Immature natural killer cell (primary cell): ENCODE data around the gene MIPEP. TPM values are rescaled to one million over a fixed set of nuclear protein-coding genes. Genes with fewer than 3 reads are reported as not detected.
A peak's percentile ranks its signal among the peaks of the same experiment; 100 is the strongest.

Experiments used
- DNase-seq, 3 donors: peaks; one replicate each; pipeline ENCODE4 v3.0.0; 2022; ENCODE audit warnings: mixed read lengths in 1 of 3
- H3K27ac Mint-ChIP-seq, 6 donors: one replicate each; pipeline ENCODE4 v1.8.0; 2020; ENCODE audit warnings: mixed read lengths in 6 of 6, mild to moderate bottlenecking in 5 of 6, inconsistent platforms in 4 of 6, moderate library complexity in 3 of 6
- H3K27me3 Mint-ChIP-seq, 3 donors: one replicate each; pipeline ENCODE4 v1.8.0; 2020 to 2021; ENCODE audit warnings: low read depth in 3 of 3, mild to moderate bottlenecking in 3 of 3, mixed read lengths in 3 of 3, moderate library complexity in 3 of 3, inconsistent platforms in 1 of 3
- H3K36me3 Mint-ChIP-seq, 3 donors: one replicate each; pipeline ENCODE4 v1.8.0; 2020; ENCODE audit warnings: mixed read lengths in 3 of 3, inconsistent platforms in 2 of 3, mild to moderate bottlenecking in 2 of 3
- H3K4me1 Mint-ChIP-seq, 2 donors: one replicate each; pipeline ENCODE4 v1.8.0; 2020; ENCODE audit warnings: inconsistent platforms in 2 of 2, mild to moderate bottlenecking in 2 of 2, mixed read lengths in 2 of 2, moderate library complexity in 1 of 2
- H3K4me3 Mint-ChIP-seq, 5 donors: one replicate each; pipeline ENCODE4 v1.8.0; 2020; ENCODE audit warnings: mild to moderate bottlenecking in 5 of 5, mixed read lengths in 5 of 5, inconsistent platforms in 3 of 5, moderate library complexity in 3 of 5
- H3K9me3 Mint-ChIP-seq, 6 donors: one replicate each; pipeline ENCODE4 v1.8.0; 2020; ENCODE audit warnings: mild to moderate bottlenecking in 6 of 6, mixed read lengths in 6 of 6, inconsistent platforms in 4 of 6, moderate library complexity in 3 of 6
- polyA plus RNA-seq, 3 donors: library from polyadenylated mRNA; unstranded; fragments of 300-500 nt; fragmentation: Illumina TruSeq; gene quantifications; one replicate each; pipeline ENCODE4 v1.2.3, GENCODE V29; 2021

MIPEP gene
- polyA plus RNA-seq, 3 donors from 2014 or later: 9.3 to 20.5 (median 14.3) TPM

DNA sequence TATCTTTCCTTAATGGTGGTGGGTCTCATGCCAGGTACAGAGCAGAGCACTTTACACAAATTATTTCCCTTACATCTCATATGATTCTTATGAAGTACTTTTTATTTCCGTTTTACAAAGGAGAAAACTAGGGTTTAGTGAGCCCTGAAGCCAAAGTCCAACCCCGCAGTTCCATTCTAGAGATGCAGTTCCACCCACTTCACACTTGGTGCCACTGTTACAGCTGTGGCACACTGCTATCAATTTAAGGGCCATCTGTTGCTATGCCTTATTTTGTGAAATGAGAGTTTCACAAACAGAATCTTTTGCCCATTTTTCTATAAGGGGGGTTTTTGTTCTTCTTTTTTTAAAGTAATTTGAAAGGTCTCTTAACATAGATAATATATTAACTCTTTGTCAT is 12.9 kb downstream of the MIPEP start:
- Mint-ChIP-seq H3K27me3 (peaks cover 0 to 1% (median 1%) of the 10 kb centered on the region in 3 donors), H3K9me3 (no peaks in the 10 kb centered on the region), H3K4me3 (no peak overlapping the region), H3K36me3 (peaks cover 4 to 20% (median 15%) of the 10 kb centered on the region in 3 donors), H3K4me1 (no peaks in the 10 kb centered on the region), H3K27ac (no peak overlapping the region)
- no peak for DNase-seq

DNA sequence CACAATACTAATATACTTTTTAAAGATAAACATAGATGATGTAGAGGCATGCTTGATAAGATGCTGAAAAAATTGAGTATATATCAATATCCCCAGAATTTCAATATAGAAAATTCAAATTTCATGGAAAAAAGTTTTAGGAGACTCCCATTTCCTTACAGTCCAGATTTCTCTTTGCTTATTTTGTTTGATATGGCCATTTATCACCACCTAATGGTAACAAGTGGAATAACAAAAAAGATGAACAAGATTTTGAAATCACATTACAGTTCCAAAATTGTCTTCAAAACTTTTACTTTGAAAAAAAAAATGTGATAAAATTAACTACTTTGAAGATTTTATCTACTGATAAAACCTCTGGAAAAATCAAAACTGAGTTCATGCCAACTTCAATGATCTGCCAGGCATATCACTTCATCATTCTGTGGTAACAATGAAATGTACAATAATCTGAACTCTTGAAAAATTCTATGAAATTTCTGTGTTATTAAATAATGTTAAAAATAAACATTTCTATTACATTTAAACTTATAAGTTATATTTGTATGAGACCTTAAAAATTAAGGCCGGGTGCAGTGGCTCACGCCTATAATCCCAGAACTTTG is 17.5 kb downstream of the MIPEP start:
- Mint-ChIP-seq H3K27me3 (peaks cover 0 to 1% (median 0%) of the 10 kb centered on the region in 3 donors), H3K4me1 (no peaks in the 10 kb centered on the region), H3K9me3 (no peaks in the 10 kb centered on the region), H3K4me3 (no peak overlapping the region), H3K27ac (no peak overlapping the region), H3K36me3 (peaks cover 0 to 10% (median 8%) of the 10 kb centered on the region in 3 donors)
- peak; percentile 11 to 26 (median 12) for DNase-seq

DNA sequence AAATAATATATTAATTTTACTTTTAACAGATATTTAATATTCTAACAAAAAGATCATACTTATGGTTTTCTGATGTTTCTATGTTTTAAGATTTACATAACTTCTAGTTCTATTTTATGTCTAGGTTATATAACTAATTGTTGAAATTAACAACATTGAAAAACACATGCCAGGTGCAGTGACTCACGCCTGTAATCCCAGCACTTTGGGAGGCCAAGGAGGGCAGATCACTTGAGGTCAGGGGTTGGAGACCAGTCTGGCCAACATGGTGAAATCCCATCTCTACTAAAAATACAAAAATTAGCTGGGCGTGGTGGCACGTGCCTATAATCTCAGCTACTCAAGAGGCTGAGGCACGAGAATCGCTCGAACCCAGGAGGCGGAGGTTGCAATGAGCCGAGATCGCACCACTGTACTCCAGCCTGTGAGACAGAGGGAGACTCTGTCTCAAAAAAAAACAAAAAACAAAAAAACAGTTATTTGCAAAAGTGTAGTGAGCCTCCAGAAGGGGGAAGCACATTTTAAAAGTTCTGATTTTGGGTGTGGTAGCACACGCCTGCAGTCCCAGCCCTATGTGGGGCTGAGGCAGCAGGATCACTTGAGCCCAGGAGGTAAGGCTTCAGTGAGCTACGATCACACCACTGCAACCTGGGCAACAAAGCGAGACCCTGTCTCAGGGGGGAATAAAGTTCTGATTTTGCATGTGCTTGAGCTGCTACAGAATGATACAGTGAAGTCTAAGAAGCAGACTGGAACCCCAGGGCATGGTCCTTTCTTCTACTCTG is 18.7 kb downstream of the MIPEP start:
- Mint-ChIP-seq H3K4me3 (no peak overlapping the region), H3K4me1 (peaks cover 0 to 1% of the 10 kb centered on the region in 2 donors), H3K27ac (no peak overlapping the region), H3K9me3 (no peaks in the 10 kb centered on the region), H3K36me3 (peaks cover 3 to 14% (median 3%) of the 10 kb centered on the region in 3 donors), H3K27me3 (peaks cover 0 to 1% (median 0%) of the 10 kb centered on the region in 3 donors)
- no peak for DNase-seq

DNA sequence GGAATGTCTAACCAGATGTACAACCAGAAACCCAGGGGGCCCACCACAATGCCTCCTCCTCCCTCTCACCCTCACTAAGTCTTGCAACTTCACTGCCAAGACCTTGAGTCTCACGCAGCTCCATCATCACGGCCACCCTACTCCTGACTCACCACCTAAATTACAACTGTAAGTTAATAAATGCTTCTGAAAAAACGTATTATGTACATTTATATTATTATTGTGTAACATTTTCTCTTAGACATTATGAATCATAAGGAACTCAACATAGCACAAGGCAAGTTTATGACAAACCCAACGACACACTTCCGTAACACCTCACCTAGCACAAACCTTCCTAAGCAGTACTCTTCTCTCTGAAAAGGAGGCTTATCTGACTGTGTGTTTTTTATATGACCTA is 20.7 kb downstream of the MIPEP start:
- no peaks in the 10 kb centered on the region for H3K9me3 Mint-ChIP-seq
- no peak for DNase-seq
- no peak overlapping the region for H3K27ac Mint-ChIP-seq
- H3K4me1 Mint-ChIP-seq: peaks cover 3 to 6% of the 10 kb centered on the region in 2 donors
- H3K4me3 Mint-ChIP-seq: no peak overlapping the region
- H3K36me3 Mint-ChIP-seq: peaks cover 3 to 12% (median 3%) of the 10 kb centered on the region in 3 donors
- no peaks in the 10 kb centered on the region for H3K27me3 Mint-ChIP-seq

DNA sequence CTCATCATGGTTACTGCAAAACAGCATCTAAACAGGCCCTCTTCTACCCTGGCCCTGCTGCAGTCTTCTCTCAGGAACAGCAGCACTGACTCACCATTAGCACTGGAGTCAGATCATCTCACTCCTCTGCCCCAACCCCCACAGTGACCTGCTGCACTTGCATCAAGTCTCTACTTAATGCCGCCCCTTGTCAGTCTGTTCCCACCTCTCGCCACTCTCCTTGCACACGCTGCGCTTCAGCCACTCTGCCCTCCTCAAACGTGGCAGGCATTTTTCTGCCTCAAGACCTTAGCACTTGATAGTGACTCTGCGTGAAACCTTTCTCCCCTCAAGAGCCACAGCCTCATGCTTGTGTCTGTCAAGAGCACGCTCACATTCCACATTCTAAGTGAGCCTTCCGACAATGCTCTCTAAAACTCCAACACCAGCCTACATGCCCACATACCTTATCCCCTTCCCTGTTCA is 22.1 kb downstream of the MIPEP start:
- no peak for DNase-seq
- Mint-ChIP-seq H3K36me3 (peaks cover 3 to 4% (median 3%) of the 10 kb centered on the region in 3 donors), H3K4me3 (no peak overlapping the region), H3K27ac (no peak overlapping the region), H3K27me3 (no peaks in the 10 kb centered on the region), H3K9me3 (no peaks in the 10 kb centered on the region), H3K4me1 (peaks cover 3 to 6% of the 10 kb centered on the region in 2 donors)

DNA sequence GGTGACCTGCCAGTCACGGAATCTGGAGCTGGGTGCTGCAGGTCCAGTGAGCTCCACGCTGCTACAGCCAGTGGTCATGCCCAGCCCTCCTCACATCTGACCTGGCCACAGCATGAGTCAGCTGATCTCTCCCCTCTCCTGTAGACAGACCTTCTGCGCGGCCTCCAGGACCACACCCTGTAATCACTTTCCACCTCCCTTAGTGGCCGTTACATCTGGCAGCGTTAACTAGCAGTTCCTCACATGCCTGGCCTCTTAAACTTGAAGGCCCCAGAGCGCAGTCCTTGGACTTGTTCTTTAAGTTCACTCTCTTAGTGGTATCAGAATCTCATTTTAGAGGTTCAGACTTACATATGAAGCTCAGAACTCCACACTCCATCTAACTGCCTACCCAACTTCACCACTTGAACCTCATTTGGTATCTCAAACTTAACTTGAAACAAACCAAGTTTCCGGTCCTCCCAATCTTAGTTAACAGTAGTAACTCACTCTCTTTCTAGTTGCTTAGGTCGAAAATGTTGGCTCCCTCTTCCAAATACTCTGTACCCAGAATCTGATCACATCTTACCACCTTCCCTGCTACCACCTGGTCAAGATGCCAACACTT is 22.7 kb downstream of the MIPEP start:
- no peaks in the 10 kb centered on the region for H3K27me3 Mint-ChIP-seq
- no peak overlapping the region for H3K27ac Mint-ChIP-seq
- H3K4me3 Mint-ChIP-seq: no peak overlapping the region
- no peak for DNase-seq
- H3K36me3 Mint-ChIP-seq: peaks cover 6 to 8% (median 8%) of the 10 kb centered on the region in 3 donors
- no peaks in the 10 kb centered on the region for H3K9me3 Mint-ChIP-seq
- peaks cover 3 to 6% of the 10 kb centered on the region in 2 donors for H3K4me1 Mint-ChIP-seq

DNA sequence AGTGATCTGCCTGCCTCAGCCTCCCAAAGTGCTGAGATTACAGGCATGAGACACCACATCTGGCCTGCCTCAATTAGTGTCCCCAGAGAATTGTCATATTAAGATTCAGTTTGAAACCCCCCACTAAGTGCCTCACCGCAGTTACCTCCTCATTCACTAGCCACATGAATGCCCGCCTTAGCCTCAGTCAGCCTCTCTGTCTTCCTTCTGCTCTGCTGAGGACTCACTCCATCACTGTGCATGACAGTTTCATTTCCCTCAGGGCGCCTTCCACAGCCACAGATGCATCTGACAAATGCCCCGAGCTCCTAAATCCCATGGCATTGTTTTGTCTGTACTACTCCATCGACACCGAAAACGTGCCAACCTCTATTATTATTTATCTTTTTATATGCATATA is 23.3 kb downstream of the MIPEP start:
- H3K27me3 Mint-ChIP-seq: no peaks in the 10 kb centered on the region

DNA sequence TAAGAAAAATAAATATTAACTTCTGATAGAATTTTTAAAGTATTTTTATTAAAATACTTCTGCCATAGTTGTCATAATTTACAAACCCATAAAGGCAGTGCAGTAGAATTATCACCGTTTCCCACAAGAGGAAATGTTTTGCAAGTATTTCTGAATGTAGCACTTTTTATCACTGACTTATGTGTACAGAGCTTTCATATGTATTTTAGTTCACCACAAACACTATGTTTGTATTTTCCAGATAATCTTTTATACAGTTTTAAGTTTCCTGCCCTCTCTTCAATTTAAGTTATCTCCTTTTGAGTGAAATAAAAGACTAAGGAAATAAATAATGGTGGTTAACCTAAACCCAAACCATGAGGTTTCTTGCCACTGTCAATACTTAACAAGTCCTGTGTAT is 24.2 kb downstream of the MIPEP start:
- Mint-ChIP-seq H3K4me3 (no peak overlapping the region), H3K27ac (no peak overlapping the region)

More for the DNA sequence above, 23.3 kb downstream of the MIPEP start:
- Mint-ChIP-seq H3K9me3 (no peaks in the 10 kb centered on the region), H3K4me1 (peaks cover 3 to 6% of the 10 kb centered on the region in 2 donors), H3K4me3 (peak overlapping the region in 1 of 5 donors; percentile 47), H3K27ac (peak overlapping the region in 2 of 6 donors; percentile 15 to 55), H3K36me3 (peaks cover 8 to 11% (median 10%) of the 10 kb centered on the region in 3 donors)
- DNase-seq: no peak

DNA sequence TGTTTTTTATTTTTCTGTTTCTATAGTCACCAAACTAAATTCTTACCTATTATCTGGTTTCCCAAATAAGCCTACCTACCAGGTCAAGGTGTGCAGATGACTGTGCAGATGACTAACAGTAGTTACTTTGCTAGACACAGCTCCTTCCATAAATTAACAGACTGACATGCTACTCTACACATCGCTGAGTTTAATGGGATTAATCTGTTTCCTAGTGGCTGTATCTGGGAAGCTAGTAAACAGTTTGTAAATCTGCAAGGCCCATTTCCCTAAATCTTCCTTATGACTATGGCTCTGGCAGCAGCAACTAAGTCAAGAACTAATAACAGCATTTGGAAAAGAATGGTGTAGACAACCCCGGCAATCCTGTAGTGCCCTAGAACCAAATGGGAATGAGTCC is 27.9 kb downstream of the MIPEP start:
- Mint-ChIP-seq H3K4me3 (no peak overlapping the region), H3K27ac (no peak overlapping the region), H3K4me1 (peaks cover 3 to 6% of the 10 kb centered on the region in 2 donors), H3K27me3 (no peaks in the 10 kb centered on the region), H3K9me3 (no peaks in the 10 kb centered on the region), H3K36me3 (peaks cover 11 to 33% (median 23%) of the 10 kb centered on the region in 3 donors)
- no peak for DNase-seq

More for the DNA sequence above, 24.2 kb downstream of the MIPEP start:
- DNase-seq: no peak
- Mint-ChIP-seq H3K9me3 (no peaks in the 10 kb centered on the region), H3K27me3 (no peaks in the 10 kb centered on the region), H3K4me1 (peaks cover 3 to 6% of the 10 kb centered on the region in 2 donors), H3K36me3 (peaks cover 8 to 20% (median 19%) of the 10 kb centered on the region in 3 donors)

DNA sequence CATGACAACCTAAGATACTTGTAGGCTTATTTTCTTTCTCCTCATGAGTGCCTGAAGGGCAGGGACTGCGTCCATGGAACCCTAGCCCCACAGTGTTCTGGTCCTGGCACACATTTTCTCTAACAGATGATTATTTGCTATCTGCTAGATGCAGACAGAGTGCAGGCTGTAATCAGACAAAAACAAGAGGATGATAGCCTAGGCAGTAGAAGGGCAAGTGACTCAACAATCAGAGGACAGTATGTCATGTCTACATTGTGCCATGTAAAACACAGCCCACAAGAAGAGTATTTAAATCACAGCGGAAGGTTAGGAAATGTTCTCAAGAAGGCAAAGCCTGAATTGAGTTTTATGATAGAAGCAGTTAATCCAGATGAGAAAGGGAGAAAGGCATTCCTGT is 29.3 kb downstream of the MIPEP start:
- DNase-seq: no peak
- no peaks in the 10 kb centered on the region for H3K27me3 Mint-ChIP-seq
- H3K9me3 Mint-ChIP-seq: no peaks in the 10 kb centered on the region
- H3K4me1 Mint-ChIP-seq: peaks cover 0 to under 1% of the 10 kb centered on the region in 2 donors
- no peak overlapping the region for H3K27ac Mint-ChIP-seq
- H3K4me3 Mint-ChIP-seq: no peak overlapping the region
- peaks cover 8 to 42% (median 29%) of the 10 kb centered on the region in 3 donors for H3K36me3 Mint-ChIP-seq

DNA sequence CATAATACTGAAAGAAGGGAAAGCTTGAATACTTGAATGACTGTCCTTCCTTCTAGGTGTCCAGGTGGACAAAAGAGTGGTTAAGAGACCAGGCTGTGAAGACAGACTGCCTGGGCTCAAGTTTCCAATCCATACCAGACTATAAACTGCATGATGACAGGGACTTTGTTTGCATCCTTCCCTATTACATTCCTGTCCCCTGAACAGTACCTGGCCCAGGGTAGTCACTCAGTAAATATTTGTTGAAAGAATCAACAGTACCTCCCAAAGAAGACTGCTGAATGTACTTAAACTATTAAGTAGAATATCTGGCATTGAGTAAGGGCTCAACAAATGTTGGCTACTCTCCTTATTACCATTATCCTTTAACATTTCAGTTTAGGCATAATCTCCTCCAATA is 29.7 kb downstream of the MIPEP start:
- H3K9me3 Mint-ChIP-seq: no peaks in the 10 kb centered on the region
- no peaks in the 10 kb centered on the region for H3K27me3 Mint-ChIP-seq
- H3K27ac Mint-ChIP-seq: no peak overlapping the region
- peaks cover 8 to 42% (median 29%) of the 10 kb centered on the region in 3 donors for H3K36me3 Mint-ChIP-seq
- no peak overlapping the region for H3K4me3 Mint-ChIP-seq
- no peaks in the 10 kb centered on the region for H3K4me1 Mint-ChIP-seq
- DNase-seq: no peak

DNA sequence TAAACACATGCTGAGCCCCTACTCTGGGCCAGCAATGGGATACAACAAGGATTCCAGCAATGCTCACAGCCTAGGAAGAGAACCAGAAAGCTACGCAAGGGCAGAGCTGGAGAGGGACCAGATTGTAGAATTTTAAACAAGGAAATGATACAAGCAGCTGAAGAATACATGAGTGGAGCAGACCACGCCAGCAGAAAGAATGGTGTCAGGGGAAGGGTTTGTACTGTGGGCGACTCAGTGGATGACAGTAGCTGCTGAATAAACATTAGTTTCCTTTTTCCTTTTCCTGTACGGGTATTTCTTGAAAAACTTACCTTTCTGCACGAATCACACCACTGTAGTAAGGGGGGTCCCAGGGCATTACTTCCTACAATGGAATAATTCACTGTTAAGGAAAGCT is 30.7 kb downstream of the MIPEP start:
- DNase-seq: no peak
- no peaks in the 10 kb centered on the region for H3K9me3 Mint-ChIP-seq
- H3K27me3 Mint-ChIP-seq: no peaks in the 10 kb centered on the region
- no peak overlapping the region for H3K4me3 Mint-ChIP-seq
- peak overlapping the region in 3 of 6 donors; percentile 22 to 54 (median 40) for H3K27ac Mint-ChIP-seq
- H3K36me3 Mint-ChIP-seq: peaks cover 12 to 46% (median 33%) of the 10 kb centered on the region in 3 donors
- H3K4me1 Mint-ChIP-seq: no peaks in the 10 kb centered on the region

DNA sequence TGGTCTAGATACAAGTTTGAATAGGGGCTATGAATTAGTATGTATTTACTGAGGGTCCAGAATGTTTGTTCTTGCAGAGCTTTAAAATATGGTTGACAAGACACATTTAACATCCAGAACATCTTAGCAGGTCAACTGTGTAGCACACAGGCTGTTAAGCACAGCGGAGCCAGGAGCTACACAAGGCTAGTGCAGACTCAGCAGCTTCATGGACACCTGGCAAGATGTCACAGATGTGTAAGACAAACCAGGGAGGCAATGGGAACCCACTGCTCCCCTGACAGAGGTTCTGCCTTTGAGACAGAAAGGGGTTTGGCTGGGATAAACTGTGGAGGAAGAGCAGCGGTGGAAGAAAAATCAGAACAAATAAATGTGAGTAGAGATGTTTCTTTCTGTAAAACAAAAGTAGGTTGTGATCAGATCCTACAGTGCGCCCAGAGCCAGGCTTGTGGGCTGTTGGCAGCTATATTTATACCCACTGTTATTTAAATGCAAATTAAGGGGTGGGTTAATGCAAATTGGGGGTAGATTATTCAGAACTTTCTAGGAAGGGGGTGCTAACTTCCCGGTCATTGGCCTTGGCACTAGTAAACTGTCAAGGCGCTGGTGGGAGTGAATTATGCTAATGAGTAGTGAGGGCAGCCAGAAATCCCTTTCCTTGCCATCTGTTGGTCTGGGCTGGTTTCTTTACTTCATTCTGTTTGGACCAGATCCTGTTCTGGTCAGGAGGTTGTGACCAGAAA is 33.0 kb downstream of the MIPEP start:
- Mint-ChIP-seq H3K36me3 (peaks cover 17 to 43% (median 27%) of the 10 kb centered on the region in 3 donors), H3K4me1 (no peaks in the 10 kb centered on the region), H3K27ac (no peak overlapping the region), H3K27me3 (no peaks in the 10 kb centered on the region), H3K9me3 (no peaks in the 10 kb centered on the region), H3K4me3 (no peak overlapping the region)
- no peak for DNase-seq
